GM12878 (cell line): Measurements from ENCODE around the gene HOXC5. TPM values are rescaled to one million over a fixed set of nuclear protein-coding genes. Genes with fewer than 3 reads are reported as not detected.

ENCODE experiments used
- ATAC-seq: fragments of 200-7000 bp; cut with Tn5 transposase; 3 replicates; pipeline ENCODE4 v1.9.1; 2020; ENCODE audit warnings: mild to moderate bottlenecking, moderate library complexity
- BruUV-seq: library from RNA; stranded (reverse); fragments of 400-500 nt; replicated peaks from 2 replicates; lab custom pipeline; 2021; lab: Mats Ljungman, UMichigan
- CTCF ChIA-PET: fragments of 300-600 bp; sonication (Branson Sonifier 250); formaldehyde crosslinking; extraction: SDS; loops from one replicate; lab custom pipeline; 2021; ENCODE audit warnings: inconsistent platforms; lab: Yijun Ruan, JAX
- POLR2A ChIA-PET: fragments of 350-600 bp; formaldehyde crosslinking; extraction: SDS; loops from one replicate; lab custom pipeline; 2021; ENCODE audit warnings: inconsistent platforms; lab: Charles Lee
- RAD21 ChIA-PET: fragments of 300-600 bp; sonication (Branson Sonifier 250); formaldehyde crosslinking; loops from one replicate; lab custom pipeline; 2023; ENCODE audit warnings: antibody characterized with exemption; ENCODE audit not compliant: unreplicated experiment; lab: Charles Lee
- SMC1A ChIA-PET: fragments of 300-600 bp; sonication (Branson Sonifier 250); formaldehyde crosslinking; loops from one replicate; lab custom pipeline; 2023; ENCODE audit not compliant: unreplicated experiment, uncharacterized antibody; lab: Charles Lee
- DNase-seq: peaks from one replicate; pipeline ENCODE4 v3.0.0-alpha.2; 2011; ENCODE audit warnings: low read depth, low spot score
- FAIRE-seq: peaks from 3 replicates; lab custom pipeline; 2011; peaks lifted over from hg19 to GRCh38; lab: Jason Lieb, UNC
- H2AFZ ChIP-seq: 2 replicates; pipeline ENCODE4 v1.6.0; 2011; ENCODE audit warnings: low read depth, low read length, control low read depth; ENCODE audit not compliant: control insufficient read depth
- H3K27ac ChIP-seq: 2 replicates; pipeline ENCODE4 v1.5.1; 2011; ENCODE audit warnings: control low read depth; ENCODE audit not compliant: control insufficient read depth, insufficient read depth
- H3K27me3 ChIP-seq, 2 experiments: replicated peaks in 1 of 2; 2 replicates each; pipeline versions ENCODE4 v1.6.0 to v1.6.1; 2011; ENCODE audit warnings: low read length in 1 of 2; ENCODE audit not compliant: control insufficient read depth in 2 of 2, insufficient read depth in 2 of 2
- H3K36me3 ChIP-seq, 2 experiments: 2 replicates each; pipeline ENCODE4 v1.5.1; 2011; ENCODE audit warnings: low read length in 1 of 2; ENCODE audit not compliant: control insufficient read depth in 2 of 2, insufficient read depth in 2 of 2
- H3K4me1 ChIP-seq: 2 replicates; pipeline ENCODE4 v1.6.1; 2011; ENCODE audit warnings: mild to moderate bottlenecking, low read length, moderate library complexity, mixed read lengths; ENCODE audit not compliant: control insufficient read depth, insufficient read depth
- H3K4me2 ChIP-seq: 2 replicates; pipeline ENCODE4 v1.6.0; 2011; ENCODE audit warnings: control low read depth; ENCODE audit not compliant: control insufficient read depth, insufficient read depth
- H3K4me3 ChIP-seq: fragments of 200-600 bp; sonication (generic); 2 replicates; pipeline ENCODE4 v1.5.1; 2016
- H3K79me2 ChIP-seq: 2 replicates; pipeline ENCODE4 v1.6.0; 2011; ENCODE audit warnings: low read length; ENCODE audit not compliant: control insufficient read depth, insufficient read depth
- H3K9ac ChIP-seq: 2 replicates; pipeline ENCODE4 v1.8.0; 2011; ENCODE audit warnings: low read length, control low read depth, mixed read lengths; ENCODE audit not compliant: control insufficient read depth, insufficient read depth
- H3K9me3 ChIP-seq: replicated peaks from 3 replicates; pipeline ENCODE4 v1.5.1; 2011; ENCODE audit warnings: mild to moderate bottlenecking, low read length; ENCODE audit not compliant: control insufficient read depth, insufficient read depth
- H4K20me1 ChIP-seq: 2 replicates; pipeline ENCODE4 v1.6.0; 2011; ENCODE audit not compliant: control insufficient read depth, insufficient read depth
- BACH1 ChIP-seq: fragments of 450-650 bp; IDR thresholded peaks from 2 replicates; pipeline ENCODE4 v1.6.1; 2017; ENCODE audit warnings: mild to moderate bottlenecking, borderline replicate concordance
- EGR1 ChIP-seq, 2 experiments: IDR thresholded peaks; 1 replicate in 1 of 2; 2 replicates in 1 of 2; pipeline ENCODE4 v1.6.1; 2011 to 2012; ENCODE audit warnings: low read depth in 2 of 2, low read length in 2 of 2, borderline replicate concordance in 1 of 2, mild to moderate bottlenecking in 1 of 2, moderate library complexity in 1 of 2
- IKZF1 ChIP-seq: fragments of 450-650 bp; conservative IDR thresholded peaks from 2 replicates; pipeline ENCODE4 v1.6.1; 2017; ENCODE audit warnings: antibody characterized with exemption, mild to moderate bottlenecking
- IRF4 ChIP-seq: IDR thresholded peaks from 2 replicates; pipeline ENCODE4 v1.6.1; 2011; ENCODE audit warnings: low read depth, low read length
- MTA2 ChIP-seq: fragments of 450-650 bp; IDR thresholded peaks from 2 replicates; pipeline ENCODE4 v1.6.1; 2016; ENCODE audit warnings: low read depth, mild to moderate bottlenecking, moderate library complexity
- MTA3 ChIP-seq: IDR thresholded peaks from 2 replicates; pipeline ENCODE4 v1.6.1; 2012; ENCODE audit warnings: low read length, inconsistent platforms, borderline replicate concordance
- NFXL1 ChIP-seq: fragments of 450-650 bp; IDR thresholded peaks from 2 replicates; pipeline ENCODE4 v1.6.1; 2017; ENCODE audit warnings: antibody characterized with exemption, mild to moderate bottlenecking, borderline replicate concordance
- WGBS: methylation state at CpG from one replicate; pipeline ENCODE4 v1.1.6; 2016; ENCODE audit warnings: low lambda C conversion rate; ENCODE audit not compliant: insufficient replicate concordance, insufficient coverage; ENCODE audit errors: missing lambda C conversion rate; 5-methylcytosine and 5-hydroxymethylcytosine counted together
- in situ Hi-C: fragments of 300-500 bp; cut with MboI; formaldehyde crosslinking; loops from 9 replicates; pipeline ENCODE4 v1.14.3; 2018; ENCODE audit warnings: mixed read lengths
- intact Hi-C: fragments of 100-400 bp; cut with micrococcal nuclease; formaldehyde crosslinking; loops from one replicate; pipeline ENCODE4 v1.14.2; 2022; ENCODE audit not compliant: unreplicated experiment
- polyA plus RNA-seq, 11 experiments: library from polyadenylated mRNA; depleted of rRNA in 4 of 11; unstranded in 6 of 11; stranded (reverse) in 5 of 11; fragments of >200 nt; fragmentation: Nextera tagmentation in 4 of 11; fragmentation: Illumina TruSeq in 1 of 11; extraction: Ambion mirVana in 4 of 11; extraction: Trizol in 1 of 11; gene quantifications; 1 replicate in 1 of 11; 2 replicates in 10 of 11; pipeline versions ENCODE4 v1.2.1 to v1.2.3, GENCODE V29; 2011 to 2016; ENCODE audit warnings: inconsistent platforms in 2 of 11, missing spikeins in 2 of 11, low read depth in 1 of 11
- total RNA-seq, 4 experiments: library from RNA; depleted of rRNA in 3 of 4; stranded (reverse); fragments of >200 nt in 3 of 4; fragmentation: Illumina TruSeq in 1 of 4; extraction: Trizol in 1 of 4; gene quantifications; 2 replicates each; pipeline versions ENCODE4 v1.2.1 to v1.2.3, GENCODE V29; 2013 to 2021
- TF ChIP-seq, protein P1 (sequence below): fragments of 450-650 bp; conservative IDR thresholded peaks from 2 replicates; pipeline ENCODE4 v1.6.1; 2017; ENCODE audit warnings: mild to moderate bottlenecking, moderate library complexity

The HOXC5 gene
- total and polyA plus RNA-seq, 10 of the 15 experiments (the other 5 are each of a cell fraction or from before 2014, with no cell fraction given): 0.11 TPM; not detected in 9

DNA sequence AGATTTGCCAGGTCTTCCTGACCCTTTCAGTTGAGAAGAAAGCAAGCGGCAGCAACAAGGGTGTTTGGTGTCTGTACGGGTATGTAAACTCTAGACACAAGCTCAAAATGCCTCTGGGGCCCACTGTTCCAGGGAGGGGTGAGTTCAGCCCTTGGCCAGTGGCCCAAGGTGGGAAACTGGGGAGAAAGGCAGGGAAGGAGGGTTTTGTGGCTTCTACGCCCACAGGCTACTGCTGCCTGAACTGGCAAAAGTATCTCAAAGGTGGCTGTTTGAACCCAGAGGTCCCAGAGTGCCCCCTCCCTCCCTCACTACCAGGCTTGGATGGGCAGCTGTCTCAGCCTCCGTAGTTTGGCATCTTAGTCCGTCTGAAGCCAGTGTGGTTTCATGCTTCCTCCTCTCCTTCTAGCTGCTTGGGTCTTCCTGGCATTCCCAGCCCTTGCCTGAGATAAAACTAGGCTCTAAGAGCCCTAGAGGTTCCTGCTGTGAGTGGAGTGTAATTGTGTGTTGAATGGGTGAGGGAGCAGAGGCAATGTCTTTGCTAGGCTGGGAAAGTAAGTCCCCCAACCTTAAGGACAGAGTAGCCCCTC, 5.5 kb downstream of the HOXC5 start (continued):
- TF ChIP-seq BACH1 (no peak), IRF4 (no peak), MTA2 (no peak), MTA3 (no peak), NFXL1 (no peak), EGR1 (IDR thresholded peaks at IDR 0.05; ENCODE audit: borderline replicate concordance in 1 of 2, low read depth in 2 of 2, low read length in 2 of 2) (no peak)
- TF ChIP-seq, protein P1, sequence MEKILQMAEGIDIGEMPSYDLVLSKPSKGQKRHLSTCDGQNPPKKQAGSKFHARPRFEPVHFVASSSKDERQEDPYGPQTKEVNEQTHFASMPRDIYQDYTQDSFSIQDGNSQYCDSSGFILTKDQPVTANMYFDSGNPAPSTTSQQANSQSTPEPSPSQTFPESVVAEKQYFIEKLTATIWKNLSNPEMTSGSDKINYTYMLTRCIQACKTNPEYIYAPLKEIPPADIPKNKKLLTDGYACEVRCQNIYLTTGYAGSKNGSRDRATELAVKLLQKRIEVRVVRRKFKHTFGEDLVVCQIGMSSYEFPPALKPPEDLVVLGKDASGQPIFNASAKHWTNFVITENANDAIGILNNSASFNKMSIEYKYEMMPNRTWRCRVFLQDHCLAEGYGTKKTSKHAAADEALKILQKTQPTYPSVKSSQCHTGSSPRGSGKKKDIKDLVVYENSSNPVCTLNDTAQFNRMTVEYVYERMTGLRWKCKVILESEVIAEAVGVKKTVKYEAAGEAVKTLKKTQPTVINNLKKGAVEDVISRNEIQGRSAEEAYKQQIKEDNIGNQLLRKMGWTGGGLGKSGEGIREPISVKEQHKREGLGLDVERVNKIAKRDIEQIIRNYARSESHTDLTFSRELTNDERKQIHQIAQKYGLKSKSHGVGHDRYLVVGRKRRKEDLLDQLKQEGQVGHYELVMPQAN: no peak

DNA sequence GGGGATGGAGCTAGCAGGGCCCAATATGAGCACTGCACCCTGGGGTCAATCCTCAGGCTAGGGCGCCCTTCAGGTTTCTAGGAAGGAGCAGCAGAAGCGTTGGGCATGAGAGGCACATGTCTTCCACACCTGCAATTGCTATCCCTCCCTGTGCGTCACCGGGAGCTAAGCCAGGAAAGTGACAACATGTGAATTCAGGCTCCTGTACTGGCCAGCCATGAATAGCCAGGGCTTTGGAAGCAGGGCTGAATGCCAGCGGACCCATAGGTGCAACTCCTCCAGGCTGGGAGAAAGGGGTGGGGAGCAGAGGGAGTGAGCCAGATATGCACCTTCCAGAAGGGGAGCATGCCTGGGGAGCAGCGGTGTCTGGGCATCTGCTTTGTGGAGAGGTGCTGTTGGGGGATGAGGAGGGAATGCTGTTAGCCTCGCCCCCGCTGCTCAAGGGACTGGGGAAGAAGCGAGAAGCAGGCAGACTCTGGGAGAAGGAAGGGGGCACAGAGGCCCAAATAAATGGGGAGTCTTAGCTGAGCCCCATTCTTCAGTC, 6.1 kb downstream of the HOXC5 start:
- Histone ChIP-seq H3K27ac (no peak overlapping the region), H3K36me3 (no peaks in the 10 kb centered on the region), H3K4me3 (no peak overlapping the region), H2AFZ (no peak overlapping the region), H4K20me1 (no peaks in the 10 kb centered on the region), H3K4me1 (no peaks in the 10 kb centered on the region), H3K27me3 (peaks cover 1 to 14% of the 10 kb centered on the region in 2 experiments), H3K79me2 (no peaks in the 10 kb centered on the region), H3K9me3 (no peaks in the 10 kb centered on the region; the same call in 2 of the 3 replicates), H3K4me2 (no peak overlapping the region), H3K9ac (no peak overlapping the region)
- POLR2A ChIA-PET: interaction anchor here (0.5 to 1.2 kb wide), 2 partner anchors 14 to 32 kb away, joined by 5 to 8 read pairs; partner anchors contain the start of gene HOXC4
- RAD21 ChIA-PET: interaction anchor here (1.2 to 4.2 kb wide), 3 partner anchors 14 to 99 kb away, joined by 3 to 18 read pairs (median 7); partner anchors contain the start of gene HOXC4
- intact Hi-C loops: no loop called here
- BruUV-seq: no TSS peak
- WGBS: 44% methylated on average over 9 of the region's 9 CpGs
- SMC1A ChIA-PET: interaction anchor here (1.2 to 1.6 kb wide), 2 partner anchors 14 to 113 kb away, joined by 3 read pairs; partner anchors contain the start of gene HOXC4
- in situ Hi-C loops: no loop called here
- ATAC-seq: no peak
- DNase-seq: no peak
- TF ChIP-seq IKZF1: no peak
- CTCF ChIA-PET: interaction anchor here (1.3 to 1.8 kb wide), 3 partner anchors 153 to 176 kb away, joined by 4 to 5 read pairs (median 5); no protein-coding TSS in a partner anchor
- FAIRE-seq: no peak
